Epithelial cell of esophagus (primary cell): ENCODE measurements around the gene GABRR1.

ENCODE experiments used
- DNase-seq: peaks from one replicate; pipeline ENCODE4 v3.0.0; 2010; ENCODE audit warnings: low read depth
- H3K4me3 ChIP-seq: 2 replicates; pipeline ENCODE4 v1.5.1; 2011; ENCODE audit warnings: mild to moderate bottlenecking, low read length, control low read depth
- TF ChIP-seq, protein P1 (sequence below): IDR thresholded peaks from 2 replicates; pipeline ENCODE4 v1.5.1; 2011; ENCODE audit warnings: low read depth, mild to moderate bottlenecking, low read length, control low read depth, inconsistent platforms; ENCODE audit not compliant: insufficient read depth; ENCODE audit errors: missing control alignments

The GABRR1 gene

DNA sequence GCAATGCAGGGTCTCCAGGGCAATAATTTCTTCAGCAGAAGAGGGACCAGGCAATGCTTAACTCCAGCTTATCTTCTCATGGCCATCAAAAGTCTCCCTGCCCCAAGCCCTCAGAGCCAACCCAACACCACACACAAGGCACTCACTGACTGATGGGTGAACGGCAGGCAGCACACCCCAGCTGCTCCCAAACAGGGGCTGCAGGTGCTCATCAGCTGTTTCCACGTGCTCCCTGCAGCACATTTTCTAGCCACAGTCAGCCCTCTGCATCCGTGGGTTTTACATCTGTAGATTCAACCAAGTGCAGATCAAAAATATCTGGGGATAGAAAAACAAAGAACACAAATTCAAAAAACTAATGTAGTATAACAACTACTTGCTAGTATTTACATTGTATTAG lies 4.0 kb upstream of the GABRR1 start:
- DNase-seq: no peak
- TF ChIP-seq, protein P1, sequence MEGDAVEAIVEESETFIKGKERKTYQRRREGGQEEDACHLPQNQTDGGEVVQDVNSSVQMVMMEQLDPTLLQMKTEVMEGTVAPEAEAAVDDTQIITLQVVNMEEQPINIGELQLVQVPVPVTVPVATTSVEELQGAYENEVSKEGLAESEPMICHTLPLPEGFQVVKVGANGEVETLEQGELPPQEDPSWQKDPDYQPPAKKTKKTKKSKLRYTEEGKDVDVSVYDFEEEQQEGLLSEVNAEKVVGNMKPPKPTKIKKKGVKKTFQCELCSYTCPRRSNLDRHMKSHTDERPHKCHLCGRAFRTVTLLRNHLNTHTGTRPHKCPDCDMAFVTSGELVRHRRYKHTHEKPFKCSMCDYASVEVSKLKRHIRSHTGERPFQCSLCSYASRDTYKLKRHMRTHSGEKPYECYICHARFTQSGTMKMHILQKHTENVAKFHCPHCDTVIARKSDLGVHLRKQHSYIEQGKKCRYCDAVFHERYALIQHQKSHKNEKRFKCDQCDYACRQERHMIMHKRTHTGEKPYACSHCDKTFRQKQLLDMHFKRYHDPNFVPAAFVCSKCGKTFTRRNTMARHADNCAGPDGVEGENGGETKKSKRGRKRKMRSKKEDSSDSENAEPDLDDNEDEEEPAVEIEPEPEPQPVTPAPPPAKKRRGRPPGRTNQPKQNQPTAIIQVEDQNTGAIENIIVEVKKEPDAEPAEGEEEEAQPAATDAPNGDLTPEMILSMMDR: no peak
- H3K4me3 ChIP-seq: no peak overlapping the region

DNA sequence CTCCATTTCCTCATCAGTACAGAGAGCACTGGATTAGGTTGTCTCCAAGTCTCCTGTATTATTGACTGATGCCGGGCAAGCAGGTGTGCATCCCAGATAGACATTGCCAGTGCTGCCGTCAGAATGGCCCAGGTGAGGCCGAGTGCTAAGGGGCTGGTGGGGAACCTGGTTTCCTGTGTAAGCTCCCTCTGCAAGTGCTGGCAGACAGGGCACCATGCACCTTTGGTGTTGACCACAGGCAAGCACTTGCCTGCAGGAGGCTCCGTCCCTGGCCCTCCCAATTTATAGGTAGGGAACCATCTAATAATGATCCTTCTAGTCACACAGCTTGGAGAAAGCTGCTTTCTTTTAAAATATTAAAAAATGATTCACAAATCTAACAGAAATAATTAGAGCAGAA lies 747 bp downstream of the GABRR1 start:
- no peak for DNase-seq
- no peak overlapping the region for H3K4me3 ChIP-seq
- TF ChIP-seq, protein P1: no peak

DNA sequence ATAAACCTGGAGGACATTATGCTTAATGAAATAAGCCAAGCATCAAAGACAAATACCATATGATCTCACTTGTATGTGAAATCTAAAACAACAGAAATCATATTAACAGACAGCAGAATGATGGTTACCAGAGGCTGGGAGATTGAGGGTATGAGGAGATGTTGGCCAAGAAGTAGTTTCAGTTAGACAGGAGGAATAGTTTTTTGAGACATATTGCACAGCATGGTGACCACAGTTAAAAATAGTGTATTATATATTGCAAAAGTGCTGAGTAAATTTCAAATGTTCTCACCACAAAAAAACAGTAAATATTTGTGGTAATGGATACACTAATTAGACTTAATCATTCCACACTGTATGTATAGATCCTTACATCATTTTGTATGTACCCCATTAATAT lies 1.8 kb downstream of the GABRR1 start:
- no peak overlapping the region for H3K4me3 ChIP-seq
- DNase-seq: no peak
- TF ChIP-seq, protein P1: no peak

DNA sequence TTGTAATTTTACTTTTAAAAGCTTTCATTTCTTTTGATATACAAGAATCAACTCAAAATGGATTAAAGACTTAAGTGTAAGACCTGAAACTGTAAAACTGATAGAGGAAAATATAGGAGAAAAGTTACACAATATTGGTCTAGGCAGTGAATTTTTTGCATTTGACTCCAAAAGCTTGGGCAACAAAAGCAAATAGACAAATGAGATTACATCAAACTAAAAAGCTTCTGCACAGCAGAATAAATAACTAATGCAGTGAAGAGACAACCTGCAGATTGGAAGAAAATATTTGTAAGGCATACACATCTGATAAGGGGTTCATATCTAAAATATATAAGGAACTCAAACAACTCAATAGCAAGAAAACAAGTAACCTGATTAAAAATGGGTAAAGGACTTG lies 3.0 kb downstream of the GABRR1 start:
- H3K4me3 ChIP-seq: no peak overlapping the region
- DNase-seq: no peak
- TF ChIP-seq, protein P1: no peak

DNA sequence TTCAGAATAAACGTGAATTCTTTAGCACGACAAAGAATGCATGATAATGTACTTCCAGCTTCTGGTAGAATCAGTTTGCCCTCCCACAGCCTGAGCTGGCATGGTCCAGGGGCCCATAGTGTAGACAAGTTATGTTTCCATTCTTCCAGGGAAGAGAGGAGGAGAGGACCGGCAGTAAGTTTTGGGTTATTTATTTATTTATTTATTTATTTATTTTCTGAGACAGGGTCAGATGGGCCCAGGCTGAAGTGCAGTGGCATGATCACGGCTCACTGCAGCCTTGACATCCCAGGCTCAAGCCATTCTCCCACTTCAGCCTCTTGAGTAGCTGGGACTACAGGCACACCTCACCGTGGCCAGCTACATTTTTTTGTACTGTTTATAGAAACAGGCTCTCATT lies 4.7 kb downstream of the GABRR1 start:
- no peak for DNase-seq
- TF ChIP-seq, protein P1: no peak
- H3K4me3 ChIP-seq: no peak overlapping the region

DNA sequence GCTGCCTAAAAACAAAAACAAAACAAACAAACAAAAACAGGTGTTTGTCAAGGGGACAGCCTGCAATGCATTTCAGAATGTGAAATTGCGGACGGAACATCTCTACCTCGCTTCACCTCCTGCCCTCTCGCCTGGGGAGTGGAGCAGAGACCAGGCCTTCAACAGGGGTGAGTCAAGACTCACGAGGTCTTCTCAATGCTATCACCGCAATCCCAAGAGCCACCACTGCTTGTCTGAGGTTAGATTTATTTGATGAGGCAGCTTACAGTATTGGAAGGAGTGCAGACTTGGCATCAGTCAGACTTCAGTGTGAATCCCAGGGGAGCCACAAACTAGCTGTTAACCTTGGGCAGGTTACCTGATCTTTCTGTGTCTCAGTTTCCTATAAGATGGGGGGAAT lies 7.7 kb downstream of the GABRR1 start:
- no peak for DNase-seq
- H3K4me3 ChIP-seq: no peak overlapping the region
- TF ChIP-seq, protein P1: no peak

DNA sequence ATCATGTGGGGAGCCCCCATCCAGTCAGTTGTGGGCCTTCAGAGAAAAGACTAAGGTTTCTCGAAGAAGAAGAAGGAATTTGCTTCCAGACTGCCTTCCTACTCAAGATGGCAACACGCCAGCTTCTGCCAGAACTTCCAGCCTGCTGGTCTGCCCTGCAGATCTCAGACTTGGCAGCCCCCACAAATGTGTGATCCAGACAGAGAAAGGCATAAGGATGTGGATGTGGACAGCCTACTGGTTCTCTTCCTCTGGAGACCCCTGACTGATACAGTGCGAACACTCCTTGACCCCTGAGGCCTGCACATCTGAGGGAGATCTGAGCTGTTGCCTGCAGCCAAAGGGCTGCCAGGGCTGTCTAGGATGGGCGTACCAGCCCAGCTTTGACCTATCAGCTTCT lies 8.6 kb downstream of the GABRR1 start:
- TF ChIP-seq, protein P1: no peak
- no peak for DNase-seq
- H3K4me3 ChIP-seq: no peak overlapping the region
